Esophagus muscularis mucosa (tissue), 3 donors: Measurements from ENCODE around the gene PLCH2.

Experiments
- CTCF ChIP-seq, 3 experiments: fragments of 200-600 bp in 2 of 3; fragments of 450-650 bp in 1 of 3; sonication (generic) in 2 of 3; IDR thresholded peaks; one replicate each; pipeline ENCODE4 v1.5.1; 2017 to 2019; ENCODE audit warnings: antibody characterized with exemption in 3 of 3, mild to moderate bottlenecking in 2 of 3, moderate library complexity in 1 of 3
- POLR2AphosphoS5 ChIP-seq, 2 donors: sonication (generic); formaldehyde crosslinking; IDR thresholded peaks; one replicate each; pipeline ENCODE4 v1.6.1; 2017; ENCODE audit warnings: antibody characterized with exemption in 2 of 2

DNA sequence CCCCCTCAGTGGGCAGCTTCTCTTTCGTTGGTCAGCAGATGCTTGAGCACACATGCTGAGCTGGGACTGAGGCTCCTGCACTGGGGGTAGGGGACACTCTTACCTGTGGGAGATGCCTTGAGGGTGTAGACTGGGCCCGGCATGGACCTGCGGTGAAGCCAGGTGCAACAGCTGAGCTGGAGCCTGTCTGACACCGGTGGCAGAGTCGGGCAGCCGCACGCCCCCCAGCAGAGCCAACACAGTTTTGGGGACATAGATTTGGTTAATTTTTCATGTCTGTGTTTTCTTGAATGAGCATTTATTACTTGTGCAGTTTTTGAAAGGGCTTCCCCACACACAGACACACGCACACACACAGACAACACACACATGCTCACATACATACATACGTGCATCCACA lies 59.9 kb downstream of the PLCH2 start:
- TF ChIP-seq POLR2AphosphoS5 (IDR thresholded peaks at IDR 0.05), result no peak
- no peak for TF ChIP-seq CTCF (IDR thresholded peaks at IDR 0.05)
